Panc1 (cell line): ENCODE measurements around the gene GSTA5. TPM values are rescaled to one million over a fixed set of nuclear protein-coding genes. Genes with fewer than 3 reads are reported as not detected.

ENCODE experiments used
- ATAC-seq: fragments of 200-7000 bp; cut with Tn5 transposase; 2 replicates; pipeline ENCODE4 v1.9.1; 2020; ENCODE audit warnings: mild to moderate bottlenecking, moderate library complexity
- BruUV-seq: library from RNA; stranded (reverse); fragments of 400-500 nt; replicated peaks from 2 replicates; lab custom pipeline; 2021; lab: Mats Ljungman, UMichigan
- CTCF ChIA-PET: fragments of 300-600 bp; sonication (Branson Sonifier 250); formaldehyde crosslinking; loops from one replicate; lab custom pipeline; 2022; ENCODE audit warnings: antibody characterized with exemption; lab: Charles Lee
- POLR2A ChIA-PET: fragments of 300-600 bp; sonication (Branson Sonifier 250); formaldehyde crosslinking; loops from one replicate; lab custom pipeline; 2022; ENCODE audit warnings: antibody characterized with exemption; lab: Charles Lee
- DNase-seq: peaks from one replicate; pipeline ENCODE4 v3.0.0-alpha.2; 2010; ENCODE audit warnings: low read depth, low spot score
- H3K27ac ChIP-seq: 2 replicates; pipeline ENCODE4 v1.5.1; 2011; ENCODE audit warnings: mild to moderate bottlenecking, low read length, inconsistent platforms
- H3K27me3 ChIP-seq: fragments of 200-500 bp; sonication (Bioruptor generic); 2 replicates; pipeline ENCODE4 v1.6.0; 2014; ENCODE audit warnings: low read length, inconsistent platforms; ENCODE audit not compliant: control insufficient read depth, insufficient read depth
- H3K36me3 ChIP-seq: fragments of 200-500 bp; sonication (Bioruptor generic); 2 replicates; pipeline ENCODE4 v1.5.1; 2014; ENCODE audit warnings: inconsistent platforms, mild to moderate bottlenecking, low read length, moderate library complexity; ENCODE audit not compliant: control insufficient read depth, insufficient read depth
- H3K4me1 ChIP-seq: 2 replicates; pipeline ENCODE4 v1.5.1; 2011; ENCODE audit warnings: inconsistent platforms, mild to moderate bottlenecking, low read length, moderate library complexity; ENCODE audit not compliant: control insufficient read depth, insufficient read depth
- H3K4me3 ChIP-seq, 2 experiments: 2 replicates each; pipeline ENCODE4 v1.5.1; 2011 to 2012; ENCODE audit warnings: low read depth in 2 of 2, low read length in 2 of 2, mild to moderate bottlenecking in 2 of 2, inconsistent platforms in 1 of 2, moderate library complexity in 1 of 2
- H3K9me3 ChIP-seq: fragments of 200-500 bp; sonication (Bioruptor generic); 2 replicates; pipeline ENCODE4 v1.5.1; 2014; ENCODE audit warnings: low read depth, mild to moderate bottlenecking, inconsistent platforms, low read length, moderate library complexity; ENCODE audit not compliant: control insufficient read depth, insufficient read depth
- CTCF ChIP-seq: fragments of 450-650 bp; IDR thresholded peaks from 2 replicates; pipeline ENCODE4 v1.5.1; 2017; ENCODE audit warnings: mild to moderate bottlenecking
- POLR2AphosphoS5 ChIP-seq: IDR thresholded peaks from 2 replicates; pipeline ENCODE4 v1.6.1; 2012; ENCODE audit warnings: mild to moderate bottlenecking, low read depth, low read length, moderate library complexity
- REST ChIP-seq, 2 experiments: IDR thresholded peaks; 2 replicates each; pipeline ENCODE4 v1.6.1; 2011 to 2012; ENCODE audit warnings: low read depth in 2 of 2, control low read depth in 1 of 2, low read length in 1 of 2, mild to moderate bottlenecking in 1 of 2, moderate library complexity in 1 of 2; ENCODE audit not compliant: insufficient read depth in 1 of 2
- SIN3A ChIP-seq: IDR thresholded peaks from 2 replicates; pipeline ENCODE4 v1.6.1; 2012; ENCODE audit warnings: low read depth, mild to moderate bottlenecking, low read length, moderate library complexity, borderline replicate concordance; ENCODE audit not compliant: insufficient read depth
- TCF7L2 ChIP-seq: IDR thresholded peaks from 2 replicates; pipeline ENCODE4 v1.6.1; 2011; ENCODE audit warnings: mild to moderate bottlenecking, low read depth, low read length, inconsistent platforms
- in situ Hi-C: cut with HindIII; loops from 2 replicates; pipeline ENCODE4 v1.10.0; 2016; ENCODE audit warnings: low sequenced_read_pairs, low pct_unique_long_range_greater_than_20kb
- intact Hi-C: fragments of 100-400 bp; cut with micrococcal nuclease; formaldehyde crosslinking; loops from one replicate; pipeline ENCODE4 v1.10.0; 2022; ENCODE audit not compliant: unreplicated experiment
- total RNA-seq: library from RNA; stranded (reverse); gene quantifications from one replicate; pipeline ENCODE4 v1.2.1, GENCODE V29; 2021; ENCODE audit not compliant: unreplicated experiment

The GSTA5 gene
- total RNA-seq, 1 experiment from 2014 or later, result not detected

GRCh38 chr6:52849137-52849536 is 8.5 kb upstream of the GSTA5 start:
- BruUV-seq, result no TSS peak
- DNase-seq (no peak), ATAC-seq (no peak)
- H3K27ac ChIP-seq, result no peak overlapping the region
- in situ Hi-C loops, result no loop called here
- ChIA-PET CTCF (interaction anchor here (0.6 kb wide), 1 partner anchor 20 kb away, joined by 3 read pairs; no protein-coding TSS in a partner anchor), POLR2A (no interaction called here)
- no peaks in the 10 kb centered on the region for H3K4me1 ChIP-seq
- no peaks in the 10 kb centered on the region for H3K36me3 ChIP-seq
- peaks cover 2% of the 10 kb centered on the region; the same call in 1 of the 2 replicates for H3K27me3 ChIP-seq
- H3K4me3 ChIP-seq, result no peak overlapping the region
- no peaks in the 10 kb centered on the region for H3K9me3 ChIP-seq
- intact Hi-C loops, result no loop called here
- no peak for TF ChIP-seq TCF7L2

GRCh38 chr6:52846002-52846401 is 5.4 kb upstream of the GSTA5 start:
- ChIA-PET CTCF (no interaction called here), POLR2A (no interaction called here)
- no peak for TF ChIP-seq CTCF
- no peak for TF ChIP-seq POLR2AphosphoS5
- TF ChIP-seq REST (IDR thresholded peaks at IDR 0.05; ENCODE audit: insufficient read depth in 1 of 2, low read depth in 2 of 2, low read length in 1 of 2), result no peak
- no peak for TF ChIP-seq SIN3A
- DNase-seq (no peak), ATAC-seq (no peak)
- H3K27ac ChIP-seq, result no peak overlapping the region
- H3K27me3 ChIP-seq, result peaks cover 2% of the 10 kb centered on the region; the same call in 1 of the 2 replicates
- H3K9me3 ChIP-seq, result no peaks in the 10 kb centered on the region
- H3K4me1 ChIP-seq, result no peaks in the 10 kb centered on the region
- in situ Hi-C loops (no loop called here), intact Hi-C loops (no loop called here)
- H3K4me3 ChIP-seq, result no peak overlapping the region
- no peaks in the 10 kb centered on the region for H3K36me3 ChIP-seq
- BruUV-seq, result no TSS peak

GRCh38 chr6:52843605-52844004 is 3.0 kb upstream of the GSTA5 start:
- Histone ChIP-seq H3K9me3 (no peaks in the 10 kb centered on the region), H3K4me1 (no peaks in the 10 kb centered on the region), H3K36me3 (no peaks in the 10 kb centered on the region), H3K27me3 (no peaks in the 10 kb centered on the region; the same call in 1 of the 2 replicates), H3K27ac (no peak overlapping the region), H3K4me3 (no peak overlapping the region)
- intact Hi-C loops (no loop called here), in situ Hi-C loops (no loop called here)
- POLR2A ChIA-PET, result no interaction called here
- DNase-seq, result no peak
- CTCF ChIA-PET, result no interaction called here
- no TSS peak for BruUV-seq
- no peak for ATAC-seq
- TF ChIP-seq REST (IDR thresholded peaks at IDR 0.05; ENCODE audit: insufficient read depth in 1 of 2, low read depth in 2 of 2, low read length in 1 of 2) (no peak), POLR2AphosphoS5 (no peak), TCF7L2 (no peak), SIN3A (no peak), CTCF (no peak)
